Cardiac fibroblast (primary cell): Measurements from ENCODE around the gene IGSF9.

Source experiments
- DNase-seq, 2 donors: peaks; one replicate each; pipeline versions ENCODE4 v3.0.0 to v3.0.0-alpha.2; 2010; ENCODE audit warnings: low read depth in 2 of 2
- H3K4me3 ChIP-seq, 2 donors: replicated peaks in 1 of 2; 1 replicate in 1 of 2; 2 replicates in 1 of 2; pipeline ENCODE4 v1.5.1; 2011; ENCODE audit warnings: low read depth in 2 of 2, low read length in 2 of 2, mild to moderate bottlenecking in 2 of 2, moderate library complexity in 1 of 2
- CTCF ChIP-seq: IDR thresholded peaks from one replicate; pipeline ENCODE4 v1.5.1; 2011; ENCODE audit warnings: low read depth, mild to moderate bottlenecking, low read length, inconsistent platforms

The IGSF9 gene

GRCh38 chr1:159988006-159988405, 42.6 kb upstream of the IGSF9 start:
- no peak for DNase-seq
- TF ChIP-seq CTCF = no peak
- H3K4me3 ChIP-seq = no peak overlapping the region

GRCh38 chr1:159987186-159987585, 41.8 kb upstream of the IGSF9 start:
- no peak overlapping the region for H3K4me3 ChIP-seq
- TF ChIP-seq CTCF = no peak
- no peak for DNase-seq

DNA sequence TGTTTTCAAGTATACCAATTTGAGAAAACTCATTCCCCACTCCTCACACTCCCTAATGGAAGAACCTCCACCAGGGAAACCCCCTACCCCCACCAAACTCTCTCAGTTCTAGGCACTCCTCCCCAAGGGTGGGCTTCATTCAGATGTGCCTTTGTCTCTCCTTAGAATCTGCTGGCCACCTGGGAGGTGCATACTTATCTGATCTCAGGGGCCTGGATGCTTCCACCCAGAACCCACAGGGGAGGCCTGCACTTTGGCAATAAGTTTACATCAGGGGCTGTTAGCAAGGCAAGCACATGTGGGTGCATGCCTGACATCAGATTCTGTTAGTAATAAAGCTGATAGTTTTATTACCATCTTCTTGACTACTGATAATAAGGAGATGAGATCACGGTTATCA, 41.1 kb upstream of the IGSF9 start:
- TF ChIP-seq CTCF = no peak
- no peak for DNase-seq

DNA sequence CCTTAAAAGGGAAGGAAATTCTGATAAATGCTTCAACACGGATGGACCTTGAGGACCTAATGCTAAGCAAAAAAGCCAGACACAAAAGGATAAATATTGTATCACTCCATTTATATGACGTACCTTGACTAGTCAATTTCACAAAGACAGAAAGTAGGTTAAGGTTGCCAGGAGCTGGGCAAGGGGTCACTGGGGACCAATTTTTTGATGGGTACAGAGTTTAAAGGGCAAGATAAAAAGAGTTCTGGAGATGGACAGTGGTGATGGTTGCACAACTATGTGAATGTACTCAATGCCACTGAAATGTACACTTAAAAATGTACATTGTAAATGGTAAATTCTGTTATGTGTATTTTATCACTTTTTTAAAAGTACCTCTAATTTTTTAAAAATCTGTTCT, 40.7 kb upstream of the IGSF9 start:
- H3K4me3 ChIP-seq = no peak overlapping the region
- no peak for DNase-seq
- TF ChIP-seq CTCF = no peak

More for the DNA sequence above, 41.1 kb upstream of the IGSF9 start:
- H3K4me3 ChIP-seq = no peak overlapping the region

DNA sequence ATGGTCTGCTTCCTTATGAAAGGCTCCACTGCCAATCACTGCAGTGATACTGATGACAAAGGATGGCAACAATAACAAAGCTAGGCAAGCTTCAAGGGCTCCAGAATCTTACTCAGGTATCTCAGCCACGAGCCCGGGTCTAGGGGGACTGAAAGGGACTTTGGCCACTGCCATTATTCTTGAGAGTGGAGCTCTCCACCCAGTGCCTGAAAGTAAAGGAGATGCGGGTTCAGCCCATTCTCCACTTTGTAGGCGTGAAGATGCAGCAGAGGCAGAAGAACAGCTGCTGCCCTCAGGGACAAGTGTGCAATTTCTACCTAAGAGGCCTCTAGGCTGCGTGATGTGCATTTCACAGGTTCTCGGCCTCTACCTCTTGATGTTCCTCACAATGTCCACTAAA, 40.1 kb upstream of the IGSF9 start:
- DNase-seq = no peak
- H3K4me3 ChIP-seq = no peak overlapping the region
- no peak for TF ChIP-seq CTCF

DNA sequence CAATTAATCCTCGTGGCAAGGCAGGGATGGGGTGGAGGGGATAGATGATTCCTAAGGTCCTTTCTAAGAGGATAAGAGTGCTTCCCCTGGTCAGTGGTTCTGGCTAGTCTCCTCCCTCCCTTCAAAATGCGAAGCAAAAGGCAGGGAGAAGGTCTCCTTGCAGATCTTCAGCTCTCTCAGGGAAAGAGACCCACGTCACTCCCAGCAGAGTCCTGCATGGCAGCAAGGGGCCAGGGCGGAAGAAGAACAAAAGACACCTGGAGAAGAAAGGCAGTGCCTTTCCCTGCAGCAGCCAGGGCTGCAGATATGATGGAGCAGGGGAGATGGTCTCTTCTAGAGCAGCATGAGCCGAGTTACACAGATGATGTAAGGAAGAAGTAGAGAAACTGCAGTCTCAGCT, 38.3 kb upstream of the IGSF9 start:
- H3K4me3 ChIP-seq = no peak overlapping the region
- no peak for DNase-seq
- no peak for TF ChIP-seq CTCF

GRCh38 chr1:159982280-159982679, 36.9 kb upstream of the IGSF9 start:
- TF ChIP-seq CTCF = no peak
- no peak overlapping the region for H3K4me3 ChIP-seq
- no peak for DNase-seq
